Measurements from ENCODE around the gene ARID1B. TPM values are rescaled to one million over a fixed set of nuclear protein-coding genes. Genes with fewer than 3 reads are reported as not detected.

Gene ARID1B
- total and polyA plus RNA-seq, 9 of the 15 experiments (the other 6 are each of a cell fraction or from before 2014, with no cell fraction given), result 12.5 to 50.5 (median 25.8) TPM

DNA sequence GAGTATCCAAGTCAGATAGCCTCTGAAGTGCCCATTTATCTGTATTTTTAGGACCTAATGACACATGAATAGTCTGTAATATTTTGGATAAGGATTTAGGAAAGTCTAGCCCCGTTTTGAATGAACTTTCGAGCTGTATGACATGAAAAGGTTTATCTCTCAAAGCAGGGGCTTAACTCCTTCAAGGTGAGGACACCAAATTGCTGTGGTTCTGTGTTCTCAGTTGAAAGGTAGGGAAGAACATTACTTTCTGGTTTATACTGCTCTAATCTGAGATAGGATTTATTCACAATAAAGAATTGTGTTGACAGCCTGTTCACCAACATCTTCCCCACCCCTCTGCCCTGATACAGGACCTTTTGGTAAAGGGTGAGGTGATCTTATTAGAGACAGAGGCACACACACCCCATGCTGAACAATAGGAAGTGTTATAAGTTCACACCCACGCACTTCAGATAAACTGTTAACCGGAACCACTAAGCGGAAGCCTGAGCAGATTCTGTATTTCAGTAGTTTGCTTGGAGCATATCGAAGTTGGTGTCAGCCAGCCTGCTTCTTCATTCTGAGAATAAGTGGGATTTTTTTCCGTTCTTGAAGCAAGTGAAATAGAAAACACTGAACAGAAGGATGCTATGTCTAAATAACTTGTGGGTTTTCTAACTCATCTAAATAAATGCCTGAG lies 322.9 kb downstream of the ARID1B start (continued):
- TF ChIP-seq, protein P1, sequence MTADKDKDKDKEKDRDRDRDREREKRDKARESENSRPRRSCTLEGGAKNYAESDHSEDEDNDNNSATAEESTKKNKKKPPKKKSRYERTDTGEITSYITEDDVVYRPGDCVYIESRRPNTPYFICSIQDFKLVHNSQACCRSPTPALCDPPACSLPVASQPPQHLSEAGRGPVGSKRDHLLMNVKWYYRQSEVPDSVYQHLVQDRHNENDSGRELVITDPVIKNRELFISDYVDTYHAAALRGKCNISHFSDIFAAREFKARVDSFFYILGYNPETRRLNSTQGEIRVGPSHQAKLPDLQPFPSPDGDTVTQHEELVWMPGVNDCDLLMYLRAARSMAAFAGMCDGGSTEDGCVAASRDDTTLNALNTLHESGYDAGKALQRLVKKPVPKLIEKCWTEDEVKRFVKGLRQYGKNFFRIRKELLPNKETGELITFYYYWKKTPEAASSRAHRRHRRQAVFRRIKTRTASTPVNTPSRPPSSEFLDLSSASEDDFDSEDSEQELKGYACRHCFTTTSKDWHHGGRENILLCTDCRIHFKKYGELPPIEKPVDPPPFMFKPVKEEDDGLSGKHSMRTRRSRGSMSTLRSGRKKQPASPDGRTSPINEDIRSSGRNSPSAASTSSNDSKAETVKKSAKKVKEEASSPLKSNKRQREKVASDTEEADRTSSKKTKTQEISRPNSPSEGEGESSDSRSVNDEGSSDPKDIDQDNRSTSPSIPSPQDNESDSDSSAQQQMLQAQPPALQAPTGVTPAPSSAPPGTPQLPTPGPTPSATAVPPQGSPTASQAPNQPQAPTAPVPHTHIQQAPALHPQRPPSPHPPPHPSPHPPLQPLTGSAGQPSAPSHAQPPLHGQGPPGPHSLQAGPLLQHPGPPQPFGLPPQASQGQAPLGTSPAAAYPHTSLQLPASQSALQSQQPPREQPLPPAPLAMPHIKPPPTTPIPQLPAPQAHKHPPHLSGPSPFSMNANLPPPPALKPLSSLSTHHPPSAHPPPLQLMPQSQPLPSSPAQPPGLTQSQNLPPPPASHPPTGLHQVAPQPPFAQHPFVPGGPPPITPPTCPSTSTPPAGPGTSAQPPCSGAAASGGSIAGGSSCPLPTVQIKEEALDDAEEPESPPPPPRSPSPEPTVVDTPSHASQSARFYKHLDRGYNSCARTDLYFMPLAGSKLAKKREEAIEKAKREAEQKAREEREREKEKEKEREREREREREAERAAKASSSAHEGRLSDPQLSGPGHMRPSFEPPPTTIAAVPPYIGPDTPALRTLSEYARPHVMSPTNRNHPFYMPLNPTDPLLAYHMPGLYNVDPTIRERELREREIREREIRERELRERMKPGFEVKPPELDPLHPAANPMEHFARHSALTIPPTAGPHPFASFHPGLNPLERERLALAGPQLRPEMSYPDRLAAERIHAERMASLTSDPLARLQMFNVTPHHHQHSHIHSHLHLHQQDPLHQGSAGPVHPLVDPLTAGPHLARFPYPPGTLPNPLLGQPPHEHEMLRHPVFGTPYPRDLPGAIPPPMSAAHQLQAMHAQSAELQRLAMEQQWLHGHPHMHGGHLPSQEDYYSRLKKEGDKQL (CRISPR knock-in tag; IDR thresholded peaks at IDR 0.05; ENCODE audit: borderline replicate concordance), result no peak
- peak; percentile 24 for TF ChIP-seq DACH1 (IDR thresholded peaks at IDR 0.05; ENCODE audit: partially characterized antibody)
- TF ChIP-seq, protein P2, sequence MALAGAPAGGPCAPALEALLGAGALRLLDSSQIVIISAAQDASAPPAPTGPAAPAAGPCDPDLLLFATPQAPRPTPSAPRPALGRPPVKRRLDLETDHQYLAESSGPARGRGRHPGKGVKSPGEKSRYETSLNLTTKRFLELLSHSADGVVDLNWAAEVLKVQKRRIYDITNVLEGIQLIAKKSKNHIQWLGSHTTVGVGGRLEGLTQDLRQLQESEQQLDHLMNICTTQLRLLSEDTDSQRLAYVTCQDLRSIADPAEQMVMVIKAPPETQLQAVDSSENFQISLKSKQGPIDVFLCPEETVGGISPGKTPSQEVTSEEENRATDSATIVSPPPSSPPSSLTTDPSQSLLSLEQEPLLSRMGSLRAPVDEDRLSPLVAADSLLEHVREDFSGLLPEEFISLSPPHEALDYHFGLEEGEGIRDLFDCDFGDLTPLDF (CRISPR knock-in tag; IDR thresholded peaks at IDR 0.05), result no peak
- TF ChIP-seq, protein P3, sequence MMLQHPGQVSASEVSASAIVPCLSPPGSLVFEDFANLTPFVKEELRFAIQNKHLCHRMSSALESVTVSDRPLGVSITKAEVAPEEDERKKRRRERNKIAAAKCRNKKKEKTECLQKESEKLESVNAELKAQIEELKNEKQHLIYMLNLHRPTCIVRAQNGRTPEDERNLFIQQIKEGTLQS (IDR thresholded peaks at IDR 0.05), result no peak
- TF ChIP-seq, protein P3 (CRISPR knock-in tag; conservative IDR thresholded peaks at IDR 0.05), result no peak
- no peak for TF ChIP-seq SAFB2 (IDR thresholded peaks at IDR 0.05; ENCODE audit: borderline replicate concordance, low read depth, low read length, severe bottlenecking)
- TF ChIP-seq TEAD4 (IDR thresholded peaks at IDR 0.05; ENCODE audit: low read length), result peak; percentile 29; the same call in 1 of the 2 replicates
- TF ChIP-seq TEAD4 (CRISPR knock-in tag; IDR thresholded peaks at IDR 0.05; ENCODE audit: borderline replicate concordance), result no peak
- TF ChIP-seq BRF1 (IDR thresholded peaks at IDR 0.05; ENCODE audit: borderline replicate concordance, extremely low read depth, insufficient read length), result no peak
- TF ChIP-seq ZNF76 (CRISPR knock-in tag; IDR thresholded peaks at IDR 0.05; ENCODE audit: borderline replicate concordance), result no peak
- TF ChIP-seq, protein P4, sequence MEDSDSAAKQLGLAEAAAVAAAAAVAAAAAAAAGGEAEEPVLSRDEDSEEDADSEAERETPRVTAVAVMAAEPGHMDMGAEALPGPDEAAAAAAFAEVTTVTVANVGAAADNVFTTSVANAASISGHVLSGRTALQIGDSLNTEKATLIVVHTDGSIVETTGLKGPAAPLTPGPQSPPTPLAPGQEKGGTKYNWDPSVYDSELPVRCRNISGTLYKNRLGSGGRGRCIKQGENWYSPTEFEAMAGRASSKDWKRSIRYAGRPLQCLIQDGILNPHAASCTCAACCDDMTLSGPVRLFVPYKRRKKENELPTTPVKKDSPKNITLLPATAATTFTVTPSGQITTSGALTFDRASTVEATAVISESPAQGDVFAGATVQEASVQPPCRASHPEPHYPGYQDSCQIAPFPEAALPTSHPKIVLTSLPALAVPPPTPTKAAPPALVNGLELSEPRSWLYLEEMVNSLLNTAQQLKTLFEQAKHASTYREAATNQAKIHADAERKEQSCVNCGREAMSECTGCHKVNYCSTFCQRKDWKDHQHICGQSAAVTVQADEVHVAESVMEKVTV (CRISPR knock-in tag; IDR thresholded peaks at IDR 0.05), result no peak
- TF ChIP-seq GABPA (tag; conservative IDR thresholded peaks at IDR 0.05; ENCODE audit: low read depth), result peak; percentile 64
- TF ChIP-seq ZNF253 (CRISPR knock-in tag; conservative IDR thresholded peaks at IDR 0.05), result no peak
- TF ChIP-seq FOXA3 (CRISPR knock-in tag; conservative IDR thresholded peaks at IDR 0.05 in 1 of 2, IDR thresholded peaks at IDR 0.05 in 1 of 2), result no peak
- TF ChIP-seq ZNF124 (CRISPR knock-in tag; IDR thresholded peaks at IDR 0.05), result no peak
- no peak for TF ChIP-seq POU5F1 (IDR thresholded peaks at IDR 0.05; ENCODE audit: borderline replicate concordance, low read depth, low read length, partially characterized antibody)
- TF ChIP-seq ZEB2 (IDR thresholded peaks at IDR 0.05), result peak; percentile 52; the same call in 1 of the 2 replicates
- no peak for TF ChIP-seq GTF2F1 (IDR thresholded peaks at IDR 0.05; ENCODE audit: low read depth, low read length)
